Measurements from ENCODE around the gene GCG.
A peak's percentile ranks its signal among the peaks of the same experiment; 100 is the strongest.

GCG gene

GRCh38 chr2:162152147-162152546, at the start of gene GCG:
GCG (minus strand) TSS chr2:162152247; CDS start chr2:162149178, 3,069 bp downstream.
- DNase-seq, result no peak

DNA sequence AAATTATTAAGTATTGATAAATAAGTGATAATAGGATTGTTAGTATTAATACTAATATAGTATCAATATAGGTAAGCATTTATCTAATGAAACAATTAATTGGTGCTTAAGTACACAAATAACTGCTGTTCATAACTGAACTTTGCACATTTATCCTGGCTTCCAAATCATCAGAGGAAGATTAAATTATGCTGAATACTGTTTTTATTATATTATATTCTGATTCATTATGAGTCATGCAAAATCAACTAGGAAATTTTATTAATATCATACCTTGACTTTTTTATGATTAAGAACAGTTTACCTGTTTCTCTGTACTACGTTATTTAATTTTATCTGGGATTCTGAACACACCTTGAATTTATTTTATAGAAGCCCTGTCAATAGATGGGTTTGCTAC, 48.6 kb upstream of the GCG start:
- DNase-seq, result no peak

DNA sequence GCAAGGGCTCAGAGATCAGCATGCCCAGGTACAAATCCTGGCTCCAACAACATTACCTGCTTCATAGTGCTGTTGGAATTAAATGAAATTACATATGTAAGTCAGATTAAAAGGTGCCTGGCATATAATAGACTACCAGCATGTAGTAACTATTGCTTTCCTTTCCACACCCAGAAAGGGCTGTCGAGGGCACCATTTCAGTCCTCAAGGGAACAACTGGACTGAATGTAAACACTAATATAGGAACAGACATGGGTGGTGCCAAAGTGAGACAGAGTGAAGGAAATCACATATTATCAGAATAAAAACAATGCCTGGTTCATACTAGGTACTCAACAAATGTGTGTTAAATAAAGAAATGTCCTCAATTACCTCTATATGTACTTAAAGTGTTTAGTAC, 47.9 kb upstream of the GCG start:
- DNase-seq, result no peak

GRCh38 chr2:162198239-162198638, 46.2 kb upstream of the GCG start:
- no peak for DNase-seq

GRCh38 chr2:162197069-162197825, 45.2 kb upstream of the GCG start:
- no peak for DNase-seq

DNA sequence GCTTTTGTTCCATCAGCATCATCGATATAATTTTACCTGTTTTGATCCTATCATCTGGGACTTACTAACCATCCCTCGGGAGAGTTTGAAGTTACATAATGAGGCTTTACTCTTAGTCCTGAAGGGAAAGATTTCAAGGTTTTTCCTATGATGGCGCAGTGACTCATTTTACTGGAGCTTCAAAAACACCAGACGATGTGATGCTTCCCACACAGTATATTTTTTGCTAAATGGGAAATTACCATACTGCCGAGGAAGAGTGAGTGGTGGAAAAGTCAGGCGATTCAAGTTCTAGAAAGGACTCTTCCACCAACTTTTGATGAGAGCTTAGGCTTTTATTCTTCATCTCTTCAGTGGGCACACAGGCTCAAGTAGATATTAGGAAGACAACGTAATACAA, 44.6 kb upstream of the GCG start:
- DNase-seq, result no peak

- DNase-seq, result no peak
These were observed 36.4 kb upstream of the GCG start for GRCh38 chr2:162188451-162188850.

DNA sequence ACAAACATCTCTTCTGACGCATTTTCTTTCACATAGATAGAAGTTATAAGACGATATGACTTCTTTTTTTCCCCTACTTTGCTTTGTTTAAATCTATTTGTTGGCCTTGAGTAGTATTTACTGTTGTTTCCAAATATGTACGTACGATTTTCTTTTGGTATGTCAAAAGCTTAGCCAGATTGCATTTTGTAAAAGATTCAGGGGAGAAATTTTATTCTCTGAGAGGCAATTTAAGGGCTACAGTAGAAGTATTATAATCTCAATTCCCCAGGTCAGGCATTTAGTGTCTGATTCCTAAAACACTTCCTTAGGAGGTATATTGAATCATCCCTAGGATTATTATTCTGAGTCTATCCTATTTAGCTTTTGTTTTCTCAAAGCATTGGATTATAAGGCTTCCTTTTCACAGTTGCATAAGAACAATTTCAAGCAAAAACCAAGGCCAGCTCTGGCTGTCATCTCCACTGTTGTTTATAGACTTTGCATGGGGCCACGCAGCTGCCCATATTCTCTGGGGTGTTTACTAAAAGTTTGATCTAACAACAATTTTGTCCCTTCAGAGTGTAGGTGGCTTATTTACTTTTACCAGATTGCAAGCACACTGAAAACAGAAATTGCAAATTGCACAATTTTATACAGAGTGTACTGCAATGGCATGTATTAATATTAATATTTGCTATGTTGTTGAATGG, 33.6 kb upstream of the GCG start:
- DNase-seq, result no peak

DNA sequence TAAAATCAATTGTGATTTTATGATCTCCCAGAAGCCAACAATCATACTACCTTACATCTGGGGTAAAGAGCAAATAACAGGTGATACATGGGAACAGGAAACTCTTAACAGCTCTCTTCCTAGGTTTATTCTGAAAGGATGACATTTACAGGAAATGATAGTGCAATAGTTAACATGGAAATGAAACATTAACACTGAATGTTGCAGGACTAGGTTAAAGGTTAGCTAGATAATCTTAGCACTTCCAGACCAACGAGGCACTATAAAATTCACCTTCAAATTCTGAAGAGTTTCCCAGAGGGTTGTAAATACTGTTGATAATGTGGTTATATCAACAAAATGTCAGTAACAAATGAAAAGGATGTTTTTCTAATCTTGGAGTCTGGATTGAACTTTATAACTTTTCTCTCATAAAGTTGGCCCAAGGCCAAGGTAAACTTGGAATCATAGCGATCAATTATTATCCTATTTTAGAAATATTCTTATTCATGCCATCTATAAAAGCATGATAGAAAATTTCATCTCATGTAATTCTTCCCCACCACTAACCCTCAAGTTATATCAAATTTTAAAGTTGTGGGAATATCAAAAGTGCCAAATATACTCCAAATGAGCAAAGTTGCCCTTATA, 32.9 kb upstream of the GCG start:
- DNase-seq, result no peak

DNA sequence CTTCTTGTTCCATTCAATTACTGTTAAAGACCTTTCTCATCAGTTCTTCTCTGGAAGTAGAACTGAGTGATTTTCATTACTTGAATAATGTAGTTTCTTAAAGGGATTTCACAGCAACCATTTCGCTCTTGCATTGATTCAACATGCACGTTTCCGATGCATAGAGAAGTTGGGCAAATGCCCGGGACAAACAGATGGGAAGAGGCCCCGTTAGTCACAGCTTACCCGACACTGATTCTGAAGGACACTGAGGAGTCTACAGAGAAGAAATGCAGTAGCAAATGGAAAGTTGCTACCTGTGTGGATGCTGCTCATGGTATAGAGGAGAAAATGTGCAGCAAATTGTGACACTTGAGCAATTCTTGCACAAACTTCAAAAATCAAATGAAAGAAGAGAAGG, 32.3 kb upstream of the GCG start:
- DNase-seq, result no peak

- DNase-seq, result no peak
These were observed 30.3 kb upstream of the GCG start for GRCh38 chr2:162182395-162182794.

- DNase-seq, result no peak
These were observed 25.3 kb upstream of the GCG start for GRCh38 chr2:162177301-162177700.

DNA sequence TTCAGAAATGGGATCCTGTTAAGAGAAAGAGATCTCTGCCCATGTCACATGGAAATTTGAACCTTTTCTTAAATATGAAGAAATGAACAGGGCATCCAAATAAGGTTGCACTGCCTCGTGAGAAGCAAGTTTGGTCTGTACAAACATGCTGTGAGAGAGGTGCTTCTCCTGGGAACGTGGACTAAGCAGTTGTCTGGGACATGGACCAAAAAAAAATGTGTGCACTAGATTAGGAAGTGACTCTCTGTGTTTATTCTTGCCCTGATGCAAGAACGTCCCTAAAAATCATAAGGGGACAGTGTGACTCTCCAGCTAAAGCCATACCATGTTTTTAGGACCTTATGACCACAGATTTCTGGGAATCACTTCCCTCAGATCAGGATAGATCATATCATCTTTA, 23.7 kb upstream of the GCG start:
- no peak for DNase-seq

DNA sequence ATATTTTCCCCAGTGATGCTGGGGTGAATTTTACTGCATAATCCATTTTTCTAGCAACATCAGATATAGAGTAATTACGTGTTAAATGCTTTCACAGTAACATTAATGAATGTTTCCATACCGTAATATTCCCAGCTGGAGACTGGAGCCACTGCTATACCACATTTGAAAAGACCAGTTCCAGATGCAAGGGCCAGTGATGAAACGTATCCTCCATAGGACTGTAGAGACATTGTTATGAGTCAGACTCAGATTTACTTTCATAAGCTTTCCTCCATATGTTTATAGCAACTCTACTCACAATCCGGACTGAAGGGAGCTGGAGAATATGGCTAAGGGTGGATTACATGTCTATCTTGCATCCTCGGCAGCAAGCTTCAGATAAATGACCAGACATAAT, 22.7 kb upstream of the GCG start:
- no peak for DNase-seq

DNA sequence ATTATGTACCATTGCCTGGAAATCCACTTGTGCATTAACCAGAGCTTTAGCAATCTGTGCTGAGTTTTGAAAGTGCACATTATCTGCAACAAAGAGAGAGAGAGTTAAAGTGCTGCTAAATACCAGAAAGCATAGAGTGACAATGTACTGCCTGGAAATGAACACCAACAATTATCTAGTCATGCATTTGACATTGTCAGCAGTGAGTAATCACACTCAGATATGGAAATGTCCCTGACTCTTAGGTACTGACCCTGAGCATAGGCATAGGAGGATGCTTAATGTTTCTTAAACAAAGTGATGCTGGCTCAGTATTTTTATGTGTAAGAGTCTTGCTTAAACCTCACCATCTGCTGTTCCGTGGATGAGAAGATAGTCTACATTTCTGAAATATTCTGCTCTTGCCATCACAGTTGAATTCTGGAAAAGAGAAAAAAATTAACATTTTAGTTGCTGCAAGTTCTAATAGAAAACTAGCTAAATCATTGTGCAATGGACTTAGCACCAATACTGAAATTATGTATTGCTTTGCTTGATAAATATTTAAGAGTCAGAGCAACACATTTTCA, 20.8 kb upstream of the GCG start:
- no peak for DNase-seq

DNA sequence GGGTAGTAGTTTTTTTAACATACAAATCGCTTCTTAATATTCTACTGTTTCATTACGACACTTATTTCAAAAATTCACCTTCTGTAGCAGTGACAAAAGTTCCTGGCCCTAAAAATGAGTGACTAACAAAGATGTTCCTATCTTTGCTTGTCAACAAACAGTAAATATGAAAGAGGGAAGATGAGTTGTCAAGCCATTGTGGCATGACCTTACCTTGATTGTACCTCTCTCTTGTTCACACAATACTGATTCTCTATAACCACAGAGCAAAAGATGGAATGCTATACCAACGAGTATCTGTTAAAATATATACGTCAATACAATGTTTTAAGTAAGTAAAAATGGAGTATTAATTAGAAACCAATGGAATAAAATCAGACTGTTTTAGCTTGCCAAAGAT, 14.7 kb upstream of the GCG start:
- no peak for DNase-seq

DNA sequence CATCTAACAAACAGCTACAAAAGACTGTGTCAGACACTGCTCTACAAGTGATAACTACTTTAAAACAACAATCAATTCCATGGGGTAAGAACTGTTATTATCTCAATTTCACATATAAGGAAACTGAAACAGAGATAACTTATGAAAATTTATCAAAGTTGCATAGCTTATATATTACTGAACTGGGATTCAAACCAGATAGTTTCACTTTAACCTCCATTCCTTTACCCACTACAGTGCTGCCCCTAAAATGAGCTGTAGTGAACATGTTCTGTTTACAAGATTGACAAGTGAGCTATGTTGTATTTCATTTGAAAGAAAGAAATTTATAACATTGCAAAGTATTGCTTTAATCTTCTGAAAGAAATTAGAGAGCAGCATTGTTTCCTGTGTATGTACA, 14.1 kb upstream of the GCG start:
- no peak for DNase-seq

DNA sequence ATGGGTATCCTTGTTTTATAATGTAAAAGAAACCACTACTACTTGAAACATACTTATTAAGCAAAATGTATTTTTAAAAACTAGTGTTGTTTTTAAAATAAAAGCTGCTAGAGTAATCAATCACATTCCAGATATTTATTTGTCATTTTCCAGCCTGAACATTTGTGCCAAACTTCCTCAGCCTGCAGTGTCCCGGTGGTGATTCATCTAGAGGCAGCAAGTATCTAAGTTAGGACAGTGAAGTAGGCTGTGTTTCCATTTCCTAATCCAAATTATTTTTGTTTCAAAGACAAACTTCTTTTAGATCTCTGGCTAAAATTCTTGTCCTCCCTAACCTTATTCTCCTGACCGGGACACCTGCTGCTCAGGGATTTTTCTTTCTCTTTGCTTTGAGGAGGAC, 12.8 kb upstream of the GCG start:
- no peak for DNase-seq

- DNase-seq, result no peak
These were observed 7.4 kb upstream of the GCG start for GRCh38 chr2:162159446-162159845.

GRCh38 chr2:162156149-162156548, 4.1 kb upstream of the GCG start:
- no peak for DNase-seq

DNA sequence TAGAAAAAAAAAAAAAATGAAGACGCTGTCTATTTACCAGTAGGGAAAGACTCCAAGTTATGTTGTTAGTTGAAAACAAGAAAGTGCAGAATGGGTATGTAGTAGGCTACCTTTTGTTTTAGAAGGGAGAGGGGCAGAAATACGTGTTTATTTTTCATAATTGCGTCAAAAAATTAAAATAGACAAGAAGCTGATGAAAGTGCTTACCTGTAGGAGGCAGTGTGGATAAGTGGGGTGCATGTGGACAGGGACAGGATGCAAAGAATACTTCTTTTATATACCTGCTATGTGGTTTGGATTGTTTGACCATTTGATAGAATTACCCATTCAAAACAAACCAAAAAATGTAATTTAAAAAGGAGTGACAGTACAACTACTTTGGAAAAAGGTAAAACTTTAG, 3.0 kb upstream of the GCG start:
- DNase-seq, result no peak

GRCh38 chr2:162153608-162154224, 1.7 kb upstream of the GCG start:
- DNase-seq, result peak; percentile 29 to 64

DNA sequence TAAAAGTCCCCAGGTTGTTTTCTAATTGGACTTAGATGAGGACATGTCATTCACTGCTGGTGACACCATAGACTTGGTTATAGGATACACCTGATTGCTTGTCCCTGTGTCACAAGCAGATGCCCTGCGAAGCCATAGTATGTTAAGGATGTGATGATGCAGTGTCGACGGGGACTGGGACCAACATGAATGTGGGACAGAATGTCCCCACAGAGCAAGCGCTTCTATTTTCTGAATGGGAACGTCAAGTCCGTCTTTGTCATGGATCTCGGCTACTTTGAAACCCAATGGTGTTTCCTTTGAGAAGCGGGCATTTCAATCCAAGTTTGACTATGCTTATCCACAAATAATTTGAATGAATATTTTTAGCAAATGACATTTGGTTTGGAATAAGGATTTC, 2.1 kb downstream of the GCG start:
- DNase-seq, result no peak

DNA sequence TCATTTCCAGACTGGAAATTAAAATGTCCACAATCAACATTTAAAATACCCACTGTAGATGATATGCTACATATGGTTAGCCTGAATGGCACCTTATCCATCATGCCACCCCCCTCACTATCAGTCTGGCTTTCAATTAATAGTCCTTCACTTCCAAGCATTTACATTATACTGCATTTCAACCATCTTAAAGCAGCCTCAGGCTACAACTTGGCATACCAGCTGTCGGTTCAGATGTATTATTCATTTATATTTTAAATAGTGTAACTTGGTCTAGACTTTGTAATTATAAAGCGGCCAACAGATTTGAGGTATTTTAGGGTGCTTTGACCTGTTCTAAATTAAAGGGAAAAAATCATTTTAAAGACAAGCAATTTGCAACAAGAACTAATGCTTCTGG, 2.6 kb downstream of the GCG start:
- DNase-seq, result no peak

Measured in CD4-positive, alpha-beta T cell treated with Interferon alpha-2 for 1 hour (primary cell).